Gastrocnemius medialis (tissue), 4 donors: ENCODE results near the gene CLPTM1L. TPM values are rescaled to one million over a fixed set of nuclear protein-coding genes. Genes with fewer than 3 reads are reported as not detected.

ENCODE experiments used
- ATAC-seq, 2 donors: fragments of 150-250 bp; one replicate each; pipeline ENCODE4 v1.9.1; 2016
- DNase-seq, 2 donors: peaks; one replicate each; pipeline ENCODE4 v3.0.0-alpha.2; 2019
- H3K27ac ChIP-seq, 4 donors: fragments of 200-600 bp; sonication (generic); 1 replicate in 1 of 4; 2 replicates in 3 of 4; pipeline ENCODE4 v1.5.1; 2016 to 2018; ENCODE audit warnings: mild to moderate bottlenecking in 2 of 4, moderate library complexity in 1 of 4
- H3K27me3 ChIP-seq, 3 donors: fragments of 200-600 bp; sonication (generic) in 2 of 3; 1 replicate in 1 of 3; 2 replicates in 2 of 3; pipeline versions ENCODE4 v1.5.1 to v1.6.0; 2016 to 2019; ENCODE audit warnings: mild to moderate bottlenecking in 1 of 3, moderate library complexity in 1 of 3
- H3K36me3 ChIP-seq, 2 donors: fragments of 200-600 bp; sonication (generic) in 1 of 2; one replicate each; pipeline ENCODE4 v1.5.1; 2017 to 2018
- H3K4me1 ChIP-seq, 2 donors: fragments of 200-600 bp; sonication (generic) in 1 of 2; one replicate each; pipeline ENCODE4 v1.5.1; 2016 to 2017; ENCODE audit warnings: mild to moderate bottlenecking in 2 of 2
- H3K4me3 ChIP-seq, 4 donors: fragments of 200-600 bp; sonication (generic) in 3 of 4; 1 replicate in 1 of 4; 2 replicates in 3 of 4; pipeline ENCODE4 v1.5.1; 2016 to 2019; ENCODE audit warnings: mild to moderate bottlenecking in 2 of 4
- H3K9me3 ChIP-seq, 3 donors: fragments of 200-600 bp; sonication (generic) in 2 of 3; 1 replicate in 1 of 3; 2 replicates in 2 of 3; pipeline ENCODE4 v1.5.1; 2016 to 2019
- CTCF ChIP-seq, 5 experiments: fragments of 450-650 bp in 3 of 5; fragments of 200-600 bp in 2 of 5; sonication (generic) in 2 of 5; IDR thresholded peaks in 4 of 5; conservative IDR thresholded peaks in 1 of 5; 1 replicate in 4 of 5; 2 replicates in 1 of 5; pipeline ENCODE4 v1.5.1; 2016 to 2019; ENCODE audit warnings: antibody characterized with exemption in 5 of 5, mild to moderate bottlenecking in 3 of 5, moderate library complexity in 3 of 5
- POLR2A ChIP-seq, 2 donors: fragments of 450-650 bp; IDR thresholded peaks; one replicate each; pipeline ENCODE4 v1.6.1; 2017; ENCODE audit warnings: antibody characterized with exemption in 2 of 2, mild to moderate bottlenecking in 2 of 2, moderate library complexity in 2 of 2
- in situ Hi-C, 4 donors: fragments of 200-750 bp; cut with MboI; loops; one replicate each; pipeline versions ENCODE4 v1.15.0 to v1.8.0; 2017; ENCODE audit warnings: low sequenced_read_pairs in 4 of 4
- intact Hi-C: fragments of 100-400 bp; cut with DNase I; formaldehyde crosslinking; loops from one replicate; pipeline ENCODE4 v1.15.1; 2023; ENCODE audit warnings: low total_unique reads
- total RNA-seq, 4 donors: library from RNA; depleted of rRNA; stranded (reverse); fragments of >200 nt; gene quantifications; one replicate each; pipeline versions ENCODE4 v1.1.0 to v1.2.3, GENCODE V29; 2016

The CLPTM1L gene
- total RNA-seq, 4 donors from 2014 or later = 29.4 to 41.0 (median 36.8) TPM

- no peak for TF ChIP-seq CTCF (IDR thresholded peaks at IDR 0.05 in 4 of 5, conservative IDR thresholded peaks at IDR 0.05 in 1 of 5)
- TF ChIP-seq POLR2A (IDR thresholded peaks at IDR 0.05) = no peak
- in situ Hi-C loops (loop anchor here in 1 of 4 donors (25.0 kb wide), 1 partner anchor 253 kb away; no protein-coding TSS in a partner anchor), intact Hi-C loops (loop anchor here (10.0 kb wide), 1 partner anchor 260 kb away; no protein-coding TSS in a partner anchor)
These were observed 39.6 kb upstream of the CLPTM1L start for GRCh38 chr5:1384521-1384920.

GRCh38 chr5:1383886-1384401 is 39.0 kb upstream of the CLPTM1L start:
- Histone ChIP-seq H3K36me3 (no peaks in the 10 kb centered on the region), H3K9me3 (no peaks in the 10 kb centered on the region), H3K4me3 (no peak overlapping the region), H3K27me3 (peaks cover 26 to 47% (median 34%) of the 10 kb centered on the region in 3 donors), H3K27ac (no peak overlapping the region), H3K4me1 (peaks cover 6 to 13% of the 10 kb centered on the region in 2 donors)
- no peak for DNase-seq
- TF ChIP-seq CTCF (IDR thresholded peaks at IDR 0.05 in 4 of 5, conservative IDR thresholded peaks at IDR 0.05 in 1 of 5) = no peak
- TF ChIP-seq POLR2A (IDR thresholded peaks at IDR 0.05) = no peak
- ATAC-seq = no peak
- intact Hi-C loops (loop anchor here (10.0 kb wide), 1 partner anchor 261 kb away; no protein-coding TSS in a partner anchor), in situ Hi-C loops (loop anchor here in 1 of 4 donors (25.0 kb wide), 1 partner anchor 253 kb away; no protein-coding TSS in a partner anchor)

More at GRCh38 chr5:1384521-1384920, 39.6 kb upstream of the CLPTM1L start:
- Histone ChIP-seq H3K4me1 (peaks cover 6 to 13% of the 10 kb centered on the region in 2 donors), H3K4me3 (no peak overlapping the region), H3K9me3 (no peaks in the 10 kb centered on the region), H3K27me3 (peaks cover 29 to 48% (median 29%) of the 10 kb centered on the region in 3 donors), H3K27ac (no peak overlapping the region), H3K36me3 (no peaks in the 10 kb centered on the region)
- ATAC-seq (no peak), DNase-seq (no peak)

- peaks cover 29 to 47% (median 35%) of the 10 kb centered on the region in 3 donors for H3K27me3 ChIP-seq
These were observed 38.4 kb upstream of the CLPTM1L start for GRCh38 chr5:1383344-1383743.

GRCh38 chr5:1382248-1382700 is 37.4 kb upstream of the CLPTM1L start:
- no peak overlapping the region for H3K27ac ChIP-seq
- H3K4me1 ChIP-seq = peaks cover 6 to 13% of the 10 kb centered on the region in 2 donors
- peaks cover 29 to 37% (median 36%) of the 10 kb centered on the region in 3 donors for H3K27me3 ChIP-seq
- no peaks in the 10 kb centered on the region for H3K9me3 ChIP-seq
- in situ Hi-C loops (loop anchor here in 1 of 4 donors (25.0 kb wide), 1 partner anchor 255 kb away; no protein-coding TSS in a partner anchor), intact Hi-C loops (loop anchor here (10.0 kb wide), 1 partner anchor 263 kb away; no protein-coding TSS in a partner anchor)
- no peaks in the 10 kb centered on the region for H3K36me3 ChIP-seq
- DNase-seq (no peak), ATAC-seq (no peak)
- no peak overlapping the region for H3K4me3 ChIP-seq
- TF ChIP-seq CTCF (IDR thresholded peaks at IDR 0.05 in 4 of 5, conservative IDR thresholded peaks at IDR 0.05 in 1 of 5) = no peak
- TF ChIP-seq POLR2A (IDR thresholded peaks at IDR 0.05) = no peak

More at GRCh38 chr5:1383344-1383743, 38.4 kb upstream of the CLPTM1L start:
- H3K4me3 ChIP-seq = no peak overlapping the region
- TF ChIP-seq POLR2A (IDR thresholded peaks at IDR 0.05) (no peak), CTCF (IDR thresholded peaks at IDR 0.05 in 4 of 5, conservative IDR thresholded peaks at IDR 0.05 in 1 of 5) (no peak)
- H3K9me3 ChIP-seq = no peaks in the 10 kb centered on the region
- no peaks in the 10 kb centered on the region for H3K36me3 ChIP-seq
- H3K4me1 ChIP-seq = peaks cover 6 to 13% of the 10 kb centered on the region in 2 donors
- in situ Hi-C loops = loop anchor here in 1 of 4 donors (25.0 kb wide), 1 partner anchor 254 kb away; no protein-coding TSS in a partner anchor
- ATAC-seq (no peak), DNase-seq (no peak)
- no peak overlapping the region for H3K27ac ChIP-seq
- intact Hi-C loops = loop anchor here (10.0 kb wide), 1 partner anchor 261 kb away; no protein-coding TSS in a partner anchor
